Amygdala (tissue), 56 donors: ENCODE data around the gene SNU13.
"Not testable (repeated sequence)": the region's sequence is repeated elsewhere in the genome, so short reads cannot be mapped to it uniquely, and the experiment has no call there.

Experiments used
- DNase-seq, 56 donors: peaks; one replicate each; lab custom pipeline; 2025; lab: John Stamatoyannopoulos, UW

Gene SNU13

DNA sequence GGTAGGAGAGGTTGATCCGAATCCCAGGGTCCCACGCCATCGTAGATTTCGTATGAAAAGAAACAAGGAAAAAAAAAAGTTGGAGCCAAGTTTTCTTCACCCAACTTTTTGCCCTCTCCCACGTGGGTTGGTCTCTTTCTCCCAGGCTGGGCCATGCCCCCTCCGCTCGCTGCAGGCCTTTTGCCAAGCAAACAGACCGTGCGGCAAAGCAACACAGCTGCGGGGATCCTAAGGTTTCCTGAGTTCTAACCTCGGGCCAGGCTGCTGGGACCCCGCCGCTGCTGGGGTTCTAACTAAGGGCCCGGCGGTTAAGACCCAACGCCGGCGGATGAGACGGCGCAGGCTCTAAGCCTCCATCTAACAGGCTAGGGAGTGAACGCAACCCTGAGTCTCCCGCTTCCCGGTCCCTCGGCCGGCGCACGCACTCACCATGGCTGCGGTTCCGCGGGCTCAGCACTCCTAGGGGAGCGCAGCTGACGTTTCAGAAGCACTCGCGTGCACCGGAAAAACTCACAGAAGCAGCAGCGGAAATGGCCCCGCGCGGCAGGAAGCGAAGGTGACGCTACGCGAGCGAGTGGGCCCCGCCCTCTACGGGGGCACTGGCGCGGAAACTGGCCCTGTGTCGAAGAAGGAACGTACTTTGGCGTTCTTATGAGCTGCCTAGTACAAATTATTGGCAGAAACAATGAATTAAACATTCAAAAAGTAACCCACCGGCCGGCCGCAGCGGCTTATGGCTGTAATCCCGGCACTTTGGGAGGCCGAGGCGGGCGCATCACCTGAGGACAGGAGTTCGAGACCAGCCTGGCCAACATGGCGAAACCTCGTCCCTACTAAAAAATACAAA lies at the start of gene SNU13:
Gene SNU13, minus strand, starts transcription at position 503 of the 847 bp plus-strand sequence. Its CDS starts 71 bp downstream, at position 432.
- peak; percentile 23 to 92 (median 78) for DNase-seq

DNA sequence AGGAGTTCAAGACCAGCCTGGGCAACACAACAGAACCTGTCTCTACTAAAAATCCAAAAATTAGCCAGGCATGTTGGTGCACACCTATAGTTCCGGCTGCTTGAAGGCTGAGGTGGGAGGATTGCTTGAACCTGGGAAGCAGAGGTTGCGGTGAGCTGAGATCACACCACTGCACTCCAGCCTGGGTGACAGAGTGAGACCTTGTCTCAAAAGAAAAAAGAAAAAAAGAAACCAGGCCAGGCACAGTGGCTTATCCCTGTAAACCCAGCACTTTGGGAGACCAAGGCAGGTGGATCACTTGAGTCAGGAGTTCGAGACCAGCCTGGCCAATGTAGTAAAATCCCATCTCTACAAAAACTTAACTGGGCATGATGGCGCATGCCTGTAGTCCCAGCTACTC lies 44.6 kb upstream of the SNU13 start:
- DNase-seq, result not testable (repeated sequence)

DNA sequence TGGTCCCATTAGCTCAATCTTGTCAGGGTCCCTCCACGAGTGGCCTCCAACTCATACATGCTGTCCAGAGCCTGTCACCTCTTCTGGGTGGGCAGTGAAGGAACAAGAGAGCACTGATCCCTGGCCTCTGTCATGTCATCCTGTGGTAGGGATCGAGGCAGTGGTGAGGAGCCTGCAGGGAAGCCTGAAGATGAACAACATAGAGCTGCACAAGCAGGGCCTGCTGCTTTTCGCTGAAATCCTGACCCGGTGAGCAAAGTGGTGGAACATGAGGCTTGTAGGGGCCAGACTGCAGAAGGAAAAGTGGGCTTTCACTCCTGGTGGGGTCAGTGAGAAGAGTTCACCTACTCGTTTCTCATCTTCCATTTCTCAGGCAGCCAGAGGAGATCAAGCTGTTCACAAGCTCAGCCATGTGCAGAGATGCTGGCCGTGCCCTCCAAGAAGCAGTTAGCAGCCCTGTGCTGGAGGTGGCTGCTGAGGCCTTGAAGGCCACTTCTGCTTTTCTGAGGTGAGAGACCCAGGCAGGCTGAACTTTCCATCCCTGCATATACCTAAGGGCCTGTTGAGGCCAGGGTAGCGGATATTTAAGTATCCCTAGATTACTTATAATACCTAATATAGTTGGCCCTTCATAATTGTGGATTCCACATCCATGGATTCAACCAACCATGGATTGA lies 43.6 kb upstream of the SNU13 start:
- peak in 1 of 56 donors; percentile 5 for DNase-seq

- no peak for DNase-seq
These were observed 42.9 kb upstream of the SNU13 start for GRCh38 chr22:41731609-41732008.

DNA sequence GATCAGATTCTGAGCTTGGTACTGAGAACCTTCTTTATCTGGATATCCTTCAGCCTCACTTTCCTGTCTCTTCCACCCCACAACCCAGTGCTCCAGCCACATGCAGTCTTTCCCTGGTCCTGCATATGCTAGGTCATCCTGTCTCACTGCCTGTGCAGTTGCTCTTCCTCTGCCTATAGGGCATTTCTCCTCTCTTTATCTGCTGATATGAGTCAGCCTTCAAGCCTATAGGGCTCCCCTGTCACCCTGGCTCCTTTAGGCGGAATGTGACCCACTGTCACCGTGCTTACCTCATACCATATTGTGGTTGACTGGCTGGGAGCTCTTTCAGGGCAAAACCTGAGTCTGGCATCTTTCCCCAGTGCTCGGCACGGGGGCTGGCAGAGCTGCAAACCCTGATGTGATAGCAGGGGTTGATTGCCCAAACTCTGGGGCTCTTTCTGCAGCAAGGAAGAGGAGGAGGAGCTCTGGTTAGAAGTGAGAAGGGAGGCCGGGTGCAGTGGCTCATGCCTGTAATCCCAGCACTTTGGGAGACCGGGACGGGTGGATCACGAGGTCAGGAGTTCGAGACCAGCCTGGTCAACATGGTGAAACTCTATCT lies 36.9 kb upstream of the SNU13 start:
- DNase-seq, result no peak

DNA sequence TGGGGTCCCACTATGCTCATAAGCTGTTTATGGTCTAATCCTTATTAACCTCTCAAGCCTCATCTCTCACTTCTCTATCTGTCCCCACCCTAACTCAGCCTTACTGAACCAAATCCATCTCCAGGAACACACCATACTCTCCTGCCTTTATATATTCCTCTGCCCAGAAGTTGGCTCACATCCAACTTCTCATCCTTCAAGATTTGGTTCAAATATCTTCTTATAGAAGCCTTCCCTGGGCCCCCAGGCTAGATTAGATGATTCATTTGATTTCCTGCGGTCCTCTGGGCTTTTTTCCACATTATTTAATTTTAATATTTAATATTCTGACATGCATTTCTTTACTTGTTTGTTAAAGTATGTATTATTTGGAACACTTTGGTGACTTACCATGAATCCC lies 33.8 kb upstream of the SNU13 start:
- DNase-seq, result no peak

- no peak for DNase-seq
These were observed 24.3 kb upstream of the SNU13 start for GRCh38 chr22:41713004-41713403.

GRCh38 chr22:41709341-41709740 lies 20.7 kb upstream of the SNU13 start:
- no peak for DNase-seq

GRCh38 chr22:41702763-41703162 lies 14.1 kb upstream of the SNU13 start:
- DNase-seq, result no peak

DNA sequence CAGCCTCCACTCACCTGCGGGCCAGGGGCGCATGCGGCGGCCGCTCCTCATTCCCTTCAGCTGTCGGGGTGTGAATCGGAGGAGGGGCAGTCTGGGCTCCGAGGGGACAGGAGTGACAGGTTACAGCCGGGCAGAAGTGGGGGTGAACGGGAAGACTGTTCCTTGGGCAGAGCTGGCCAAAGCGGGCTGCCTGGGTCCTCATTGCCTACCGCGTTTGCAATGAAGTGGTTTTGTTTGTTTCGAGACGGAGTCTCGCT lies 11.4 kb upstream of the SNU13 start:
- DNase-seq, result no peak

DNA sequence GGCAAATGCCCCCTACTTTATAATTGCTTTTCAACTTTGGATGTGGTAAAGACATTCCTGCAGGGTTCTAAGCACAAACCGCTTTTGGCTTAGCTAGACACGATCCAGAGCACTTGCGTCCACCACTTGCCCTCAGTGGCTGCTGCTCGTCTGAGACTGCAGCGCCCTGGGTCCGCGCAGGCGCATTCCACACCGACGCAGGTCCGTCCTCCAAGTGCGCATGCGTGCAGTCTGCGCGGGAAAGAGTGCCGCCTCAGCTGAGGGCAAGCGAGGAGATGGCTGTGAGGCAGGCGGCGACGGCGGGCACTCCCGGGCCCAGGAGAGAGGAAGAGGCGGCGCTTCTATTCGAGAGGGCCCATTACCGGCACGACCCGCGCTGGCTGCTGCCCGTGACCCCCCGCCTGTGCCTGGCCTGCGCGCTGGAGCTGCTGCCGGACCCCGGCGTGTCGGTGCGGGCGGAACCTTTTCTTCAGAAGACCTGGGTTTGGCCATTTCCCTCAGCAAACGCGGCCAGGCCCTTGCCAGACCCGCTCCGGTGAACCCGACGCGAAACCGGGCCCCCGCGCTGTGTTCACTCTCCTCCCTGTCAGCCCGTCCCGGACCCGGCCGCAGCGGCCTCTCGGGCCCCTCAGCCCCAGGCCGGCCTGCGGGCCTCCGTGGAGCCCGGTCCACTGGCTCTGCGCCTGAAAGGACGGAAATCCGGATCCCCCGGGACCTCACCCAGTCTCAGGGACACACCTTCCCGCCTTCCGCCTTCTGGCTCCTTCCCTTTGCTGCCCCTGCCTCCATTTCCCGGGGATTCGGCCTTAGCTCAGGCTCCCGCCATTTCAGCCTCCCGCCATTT lies 10.8 kb upstream of the SNU13 start, which contains the start of gene MEI1:
Gene MEI1, plus strand, starts transcription at position 240 of the 844 bp plus-strand sequence. Its CDS starts 36 bp downstream, at position 276.
- DNase-seq, result peak in 54 of 56 donors; percentile 16 to 88 (median 62)

GRCh38 chr22:41697126-41697775 lies 8.6 kb upstream of the SNU13 start:
- peak; percentile 26 to 97 (median 80) for DNase-seq

DNA sequence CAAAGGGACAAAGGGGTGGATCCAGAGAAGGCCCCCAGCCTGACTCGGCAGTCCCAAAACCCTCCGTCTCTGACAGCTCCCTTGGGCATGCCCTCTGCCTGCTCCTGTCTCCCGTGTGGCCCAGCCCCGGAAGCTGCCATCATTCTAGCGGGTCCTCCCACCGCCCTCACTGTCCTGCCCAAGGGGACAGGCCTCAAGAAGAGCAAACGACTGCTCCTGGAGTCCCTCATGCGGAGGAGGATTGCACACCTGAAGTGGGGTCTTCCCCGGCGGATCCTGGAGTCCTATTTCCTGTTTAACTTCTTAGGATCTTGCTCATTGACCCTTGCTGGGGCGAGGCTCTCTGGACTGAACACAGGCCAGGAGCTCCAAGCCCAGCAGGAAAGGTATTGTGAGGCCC lies 8.0 kb upstream of the SNU13 start:
- DNase-seq, result peak in 1 of 56 donors; percentile 3

DNA sequence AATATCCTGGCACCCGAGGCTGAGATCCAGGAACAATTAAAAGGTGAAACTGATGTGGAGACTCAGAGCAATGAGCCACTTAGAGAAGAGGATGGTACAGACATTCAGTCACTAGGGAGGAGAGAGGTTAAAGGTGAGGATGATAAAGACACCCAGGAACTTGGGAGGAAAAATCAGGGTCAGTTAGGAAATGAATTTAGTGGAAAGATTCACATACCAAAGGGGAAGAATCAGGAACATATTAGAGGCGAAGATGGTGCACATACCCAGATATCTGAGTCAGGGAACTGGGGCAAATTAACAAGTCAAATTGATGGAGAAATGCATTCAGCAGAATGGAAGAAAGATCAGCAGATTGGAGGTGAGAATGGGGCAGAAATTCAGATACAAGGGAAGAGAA lies 6.5 kb upstream of the SNU13 start:
- DNase-seq, result no peak

- peak in 1 of 56 donors; percentile 2 for DNase-seq
These were observed 1.8 kb upstream of the SNU13 start for GRCh38 chr22:41690476-41690875.

- no peak for DNase-seq
These were observed 734 bp downstream of the SNU13 start for GRCh38 chr22:41687901-41688364.

GRCh38 chr22:41686890-41687289 lies 1.8 kb downstream of the SNU13 start:
- DNase-seq, result not testable (repeated sequence)

GRCh38 chr22:41684194-41684593 lies 4.5 kb downstream of the SNU13 start:
- no peak for DNase-seq

DNA sequence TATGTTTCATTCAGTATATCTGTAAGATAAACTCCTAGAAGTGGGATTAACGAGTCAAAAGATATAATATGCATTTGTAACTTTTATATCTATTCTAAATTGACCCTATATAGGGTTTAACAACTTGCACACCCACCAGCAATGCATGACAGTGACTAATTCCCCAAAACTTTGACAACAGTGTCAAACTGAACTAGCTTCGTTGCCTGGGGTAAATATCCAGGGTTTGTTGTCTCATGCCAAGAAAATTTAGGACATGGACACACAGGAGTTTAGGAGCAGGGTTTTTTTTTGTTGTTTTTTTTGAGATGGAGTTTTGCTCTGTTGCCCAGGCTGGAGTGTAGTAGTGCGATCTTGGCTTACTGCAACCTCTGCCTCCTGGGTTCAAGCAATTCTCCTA lies 5.1 kb downstream of the SNU13 start:
- DNase-seq, result no peak

- DNase-seq, result no peak
These were observed 5.6 kb downstream of the SNU13 start for GRCh38 chr22:41683052-41683451.
